ENCODE data around the gene TNFRSF18.

TNFRSF18 gene

GRCh38 chr1:1167841-1168450 lies 38.4 kb downstream of the TNFRSF18 start:
- no peak for DNase-seq

- no peak for DNase-seq
These were observed 39.0 kb downstream of the TNFRSF18 start for GRCh38 chr1:1167398-1167821.

- no peak for DNase-seq
These were observed 39.6 kb downstream of the TNFRSF18 start for GRCh38 chr1:1166642-1167397.

- DNase-seq = no peak
These were observed 40.4 kb downstream of the TNFRSF18 start for GRCh38 chr1:1165900-1166421.

- no peak for DNase-seq
These were observed 40.9 kb downstream of the TNFRSF18 start for GRCh38 chr1:1165485-1165884.

- no peak for DNase-seq
These were observed 41.5 kb downstream of the TNFRSF18 start for GRCh38 chr1:1164701-1165451.

- no peak for DNase-seq
These were observed 42.1 kb downstream of the TNFRSF18 start for GRCh38 chr1:1164361-1164700.

- no peak for DNase-seq
These were observed 42.8 kb downstream of the TNFRSF18 start for GRCh38 chr1:1163538-1164070.

- no peak for DNase-seq
These were observed 43.5 kb downstream of the TNFRSF18 start for GRCh38 chr1:1162597-1163537.

- no peak for DNase-seq
These were observed 44.7 kb downstream of the TNFRSF18 start for GRCh38 chr1:1161683-1162079.

GRCh38 chr1:1161078-1161682 lies 45.2 kb downstream of the TNFRSF18 start:
- no peak for DNase-seq

- DNase-seq = no peak
These were observed 46.0 kb downstream of the TNFRSF18 start for GRCh38 chr1:1160281-1160930.

GRCh38 chr1:1157914-1158710 lies 48.3 kb downstream of the TNFRSF18 start:
- peak in 55 of 58 donors; percentile 35 to 89 (median 75) for DNase-seq

- DNase-seq = peak in 54 of 58 donors; percentile 10 to 86 (median 62)
These were observed 48.9 kb downstream of the TNFRSF18 start for GRCh38 chr1:1157426-1157913.

GRCh38 chr1:1157033-1157365 lies 49.4 kb downstream of the TNFRSF18 start:
- DNase-seq = peak in 8 of 58 donors; percentile 2 to 44 (median 36)

- peak in 1 of 58 donors; percentile 16 for DNase-seq
These were observed 50.0 kb downstream of the TNFRSF18 start for GRCh38 chr1:1156140-1157032.

- DNase-seq = no peak
These were observed 51.1 kb downstream of the TNFRSF18 start for GRCh38 chr1:1155258-1155657.

GRCh38 chr1:1153874-1154273 lies 52.5 kb downstream of the TNFRSF18 start:
- no peak for DNase-seq

All from anterior cingulate cortex (tissue), 58 donors.